ENCODE results near the gene WIZ.

Gene WIZ

GRCh38 chr19:15371786-15372380, 77.9 kb downstream of the WIZ start:
- DNase-seq = no peak

- no peak for DNase-seq
Measured at GRCh38 chr19:15371119-15371518, 78.6 kb downstream of the WIZ start.
